IMR-90 (cell line): ENCODE measurements around the gene MYO10. TPM values are rescaled to one million over a fixed set of nuclear protein-coding genes. Genes with fewer than 3 reads are reported as not detected.

Source experiments
- ATAC-seq: fragments of 200-7000 bp; cut with Tn5 transposase; 2 replicates; pipeline ENCODE4 v1.9.1; 2020; ENCODE audit warnings: low read depth, mild to moderate bottlenecking, moderate library complexity
- BruUV-seq: library from RNA; stranded (reverse); fragments of 400-500 nt; replicated peaks from 2 replicates; lab custom pipeline; 2021; lab: Mats Ljungman, UMichigan
- CTCF ChIA-PET: fragments of 300-600 bp; formaldehyde crosslinking; extraction: SDS; loops from one replicate; lab custom pipeline; 2021; ENCODE audit warnings: antibody characterized with exemption; lab: Yijun Ruan, JAX
- POLR2A ChIA-PET: fragments of 300-600 bp; sonication (Branson Sonifier 250); formaldehyde crosslinking; loops from one replicate; lab custom pipeline; 2022; ENCODE audit warnings: antibody characterized with exemption; ENCODE audit not compliant: unreplicated experiment; lab: Charles Lee
- DNase-seq: peaks from one replicate; pipeline ENCODE4 v3.0.0; 2013
- H2AFZ ChIP-seq: replicated peaks from 2 replicates; pipeline ENCODE3; 2013; ENCODE audit warnings: low read length, mild to moderate bottlenecking; ENCODE audit not compliant: poor library complexity
- H2AK5ac ChIP-seq: 2 replicates; pipeline ENCODE4 v1.6.1; 2013; ENCODE audit warnings: low read depth, low read length, inconsistent platforms
- H2AK9ac ChIP-seq: replicated peaks from 2 replicates; pipeline ENCODE3; 2013; ENCODE audit warnings: mild to moderate bottlenecking, low read depth, low read length, moderate library complexity; ENCODE audit not compliant: poor library complexity
- H2BK120ac ChIP-seq: 2 replicates; pipeline ENCODE4 v1.6.1; 2013; ENCODE audit warnings: low read depth, low read length, inconsistent platforms
- H2BK15ac ChIP-seq: 3 replicates; pipeline ENCODE4 v1.6.1; 2013; ENCODE audit warnings: low read depth, low read length, inconsistent platforms
- H2BK20ac ChIP-seq: 2 replicates; pipeline ENCODE4 v1.6.1; 2013; ENCODE audit warnings: low read depth, mild to moderate bottlenecking, inconsistent platforms, low read length, moderate library complexity
- H2BK5ac ChIP-seq: 2 replicates; pipeline ENCODE4 v1.6.1; 2013; ENCODE audit warnings: mild to moderate bottlenecking, low read depth, low read length, inconsistent platforms; ENCODE audit not compliant: poor library complexity, severe bottlenecking
- H3K14ac ChIP-seq: replicated peaks from 2 replicates; pipeline ENCODE4 v1.6.1; 2013; ENCODE audit warnings: low read depth, low read length, inconsistent platforms
- H3K18ac ChIP-seq: 2 replicates; pipeline ENCODE4 v1.6.1; 2013; ENCODE audit warnings: low read depth, low read length, control low read depth
- H3K23ac ChIP-seq: 2 replicates; pipeline ENCODE4 v1.6.1; 2013; ENCODE audit warnings: low read depth, low read length, inconsistent platforms
- H3K27ac ChIP-seq: 2 replicates; pipeline ENCODE4 v1.5.1; 2013; ENCODE audit warnings: mild to moderate bottlenecking, control low read depth, low read length; ENCODE audit not compliant: insufficient read depth
- H3K27me3 ChIP-seq: 2 replicates; pipeline ENCODE4 v1.6.1; 2013; ENCODE audit warnings: low read length; ENCODE audit not compliant: control insufficient read depth, insufficient read depth
- H3K36me3 ChIP-seq: 2 replicates; pipeline ENCODE4 v1.6.1; 2013; ENCODE audit warnings: low read length, mixed read lengths; ENCODE audit not compliant: control insufficient read depth, insufficient read depth
- H3K4ac ChIP-seq: 2 replicates; pipeline ENCODE4 v1.6.1; 2013; ENCODE audit warnings: low read depth, low read length, inconsistent platforms
- H3K4me1 ChIP-seq: 2 replicates; pipeline ENCODE4 v1.6.1; 2013; ENCODE audit warnings: low read length, mixed read lengths; ENCODE audit not compliant: control insufficient read depth, insufficient read depth
- H3K4me2 ChIP-seq: 2 replicates; pipeline ENCODE4 v1.6.1; 2013; ENCODE audit warnings: low read depth, mild to moderate bottlenecking, control low read depth, low read length, moderate library complexity
- H3K4me3 ChIP-seq: 2 replicates; pipeline ENCODE4 v1.5.1; 2013; ENCODE audit warnings: low read depth, mild to moderate bottlenecking, control low read depth, low read length, moderate library complexity; ENCODE audit not compliant: insufficient read depth
- H3K56ac ChIP-seq: 2 replicates; pipeline ENCODE4 v1.6.1; 2013; ENCODE audit warnings: low read length, inconsistent platforms; ENCODE audit not compliant: insufficient read depth; ENCODE audit errors: extremely low read depth
- H3K79me1 ChIP-seq, 2 experiments: 2 replicates each; pipeline ENCODE4 v1.6.1; 2013; ENCODE audit warnings: low read length in 2 of 2, inconsistent platforms in 1 of 2, low read depth in 1 of 2
- H3K9ac ChIP-seq: 2 replicates; pipeline ENCODE4 v1.6.1; 2013; ENCODE audit warnings: low read depth, low read length, control low read depth
- H3K9me1 ChIP-seq: 2 replicates; pipeline ENCODE4 v1.6.1; 2013; ENCODE audit warnings: low read length, inconsistent platforms; ENCODE audit not compliant: insufficient read depth
- H3K9me3 ChIP-seq: 2 replicates; pipeline ENCODE4 v1.6.1; 2013; ENCODE audit warnings: low read length; ENCODE audit not compliant: control insufficient read depth, insufficient read depth
- H4K20me1 ChIP-seq: 2 replicates; pipeline ENCODE4 v1.6.1; 2013; ENCODE audit warnings: low read length, inconsistent platforms; ENCODE audit not compliant: insufficient read depth
- H4K5ac ChIP-seq: 2 replicates; pipeline ENCODE4 v1.6.1; 2013; ENCODE audit warnings: mild to moderate bottlenecking, low read depth, low read length, control low read depth
- H4K8ac ChIP-seq, 2 experiments: 2 replicates each; pipeline ENCODE4 v1.6.1; 2013; ENCODE audit warnings: low read depth in 2 of 2, low read length in 2 of 2, control low read depth in 1 of 2, inconsistent platforms in 1 of 2
- H4K91ac ChIP-seq: 2 replicates; pipeline ENCODE4 v1.6.1; 2013; ENCODE audit warnings: low read depth, low read length, inconsistent platforms; ENCODE audit not compliant: insufficient read depth
- BHLHE40 ChIP-seq: fragments of 150-350 bp; IDR thresholded peaks from 2 replicates; pipeline ENCODE4 v1.6.1; 2016; ENCODE audit warnings: mild to moderate bottlenecking, low read depth, low read length
- CEBPB ChIP-seq: IDR thresholded peaks from 2 replicates; pipeline ENCODE4 v1.6.1; 2012; ENCODE audit warnings: low read depth, low read length, improper control_type of control experiment
- CHD1 ChIP-seq: IDR thresholded peaks from 2 replicates; pipeline ENCODE4 v1.6.1; 2012; ENCODE audit warnings: low read depth, low read length, improper control_type of control experiment
- FOS ChIP-seq: fragments of 150-350 bp; IDR thresholded peaks from 2 replicates; pipeline ENCODE4 v1.6.1; 2016; ENCODE audit warnings: low read depth, low read length
- MAFK ChIP-seq: IDR thresholded peaks from 2 replicates; pipeline ENCODE4 v1.6.1; 2012; ENCODE audit warnings: low read depth, low read length, improper control_type of control experiment
- MXI1 ChIP-seq: IDR thresholded peaks from 2 replicates; pipeline ENCODE4 v1.6.1; 2012; ENCODE audit warnings: low read depth, mild to moderate bottlenecking, low read length, moderate library complexity, borderline replicate concordance
- NFE2L2 ChIP-seq: fragments of 150-350 bp; IDR thresholded peaks from 2 replicates; pipeline ENCODE4 v1.6.1; 2016; ENCODE audit warnings: low read depth, mild to moderate bottlenecking, low read length
- POLR2A ChIP-seq: IDR thresholded peaks from 2 replicates; pipeline ENCODE4 v1.6.1; 2012; ENCODE audit warnings: mild to moderate bottlenecking, low read depth, low read length
- RAD21 ChIP-seq: IDR thresholded peaks from 2 replicates; pipeline ENCODE4 v1.6.1; 2012; ENCODE audit warnings: low read length, improper control_type of control experiment
- WGBS, 2 experiments: methylation state at CpG; one replicate each; pipeline versions ENCODE4 v1.1.5 to v1.1.7; 2013; ENCODE audit warnings: missing lambda C conversion rate in 2 of 2; ENCODE audit not compliant: insufficient read length in 1 of 2; ENCODE audit errors: extremely low coverage in 2 of 2; 5-methylcytosine and 5-hydroxymethylcytosine counted together
- dilution Hi-C: fragments of 300-500 bp; cut with HindIII; formaldehyde crosslinking; loops from one replicate; pipeline ENCODE4 v1.14.3; 2018; ENCODE audit warnings: low sequenced_read_pairs; ENCODE audit not compliant: unreplicated experiment
- in situ Hi-C: fragments of 300-500 bp; cut with MboI; formaldehyde crosslinking; loops from 3 replicates; pipeline ENCODE4 v1.14.3; 2019; ENCODE audit warnings: low sequenced_read_pairs, inconsistent platforms, mixed read lengths
- intact Hi-C: fragments of 100-400 bp; cut with micrococcal nuclease; formaldehyde crosslinking; loops from 2 replicates; pipeline ENCODE4 v1.10.0; 2022
- polyA plus RNA-seq, 3 experiments: library from polyadenylated mRNA; depleted of rRNA; stranded (reverse); fragments of >200 nt; gene quantifications; 2 replicates each; pipeline ENCODE4 v1.2.3, GENCODE V29; 2012; ENCODE audit warnings: low replicate concordance in 1 of 3
- total RNA-seq: library from RNA; depleted of rRNA; stranded (reverse); fragments of >200 nt; gene quantifications from 2 replicates; pipeline ENCODE4 v1.2.3, GENCODE V29; 2012
- TF ChIP-seq, protein P1 (sequence below): conservative IDR thresholded peaks from 2 replicates; pipeline ENCODE4 v1.5.1; 2012; ENCODE audit warnings: mild to moderate bottlenecking, low read depth, low read length, improper control_type of control experiment
- TF ChIP-seq, protein P2 (sequence below): fragments of 150-350 bp; IDR thresholded peaks from 2 replicates; pipeline ENCODE4 v1.6.1; 2017; ENCODE audit warnings: mild to moderate bottlenecking, antibody characterized with exemption, low read length, low read depth
- TF ChIP-seq, protein P3 (sequence below): fragments of 150-350 bp; IDR thresholded peaks from 2 replicates; pipeline ENCODE4 v1.6.1; 2016; ENCODE audit warnings: low read depth, mild to moderate bottlenecking, low read length, moderate library complexity, borderline replicate concordance

The MYO10 gene
- total and polyA plus RNA-seq, 2 of the 4 experiments (the other 2 are of a cell fraction): 39.9 to 115 TPM

GRCh38 chr5:16983972-16984371 lies 47.9 kb upstream of the MYO10 start:
- Histone ChIP-seq H3K4ac (no peak overlapping the region), H3K4me3 (no peak overlapping the region), H3K36me3 (no peaks in the 10 kb centered on the region), H2AK5ac (no peak overlapping the region), H3K56ac (no peak overlapping the region), H2BK15ac (no peak overlapping the region), H4K91ac (no peak overlapping the region), H2AK9ac (no peak overlapping the region), H3K9me3 (0 out of 2 replicates have a peak, but pooled peaks cover 2% of the 10 kb centered on the region), H3K79me1 (no peaks in the 10 kb centered on the region), H2AFZ (no peak overlapping the region), H3K4me1 (no peaks in the 10 kb centered on the region), H4K20me1 (no peaks in the 10 kb centered on the region), H3K14ac (no peak overlapping the region), H2BK120ac (no peak overlapping the region), H4K5ac (no peak overlapping the region), H3K18ac (no peak overlapping the region), H4K8ac (no peak overlapping the region), H3K9ac (no peak overlapping the region), H3K9me1 (no peaks in the 10 kb centered on the region), H3K27me3 (no peaks in the 10 kb centered on the region), H2BK20ac (no peak overlapping the region), H3K23ac (no peak overlapping the region), H3K4me2 (no peak overlapping the region), H3K27ac (no peak overlapping the region), H2BK5ac (no peak overlapping the region)
- dilution Hi-C loops (no loop called here), in situ Hi-C loops (no loop called here), intact Hi-C loops (no loop called here)
- ChIA-PET CTCF (interaction anchor here (0.6 kb wide), 1 partner anchor 20 kb away, joined by 5 read pairs; no protein-coding TSS in a partner anchor), POLR2A (no interaction called here)
- ATAC-seq: no peak
- TF ChIP-seq CHD1 (no peak), MAFK (no peak), MXI1 (no peak), POLR2A (no peak), CEBPB (no peak), BHLHE40 (no peak), RAD21 (no peak), NFE2L2 (no peak), FOS (no peak)
- TF ChIP-seq, protein P1, sequence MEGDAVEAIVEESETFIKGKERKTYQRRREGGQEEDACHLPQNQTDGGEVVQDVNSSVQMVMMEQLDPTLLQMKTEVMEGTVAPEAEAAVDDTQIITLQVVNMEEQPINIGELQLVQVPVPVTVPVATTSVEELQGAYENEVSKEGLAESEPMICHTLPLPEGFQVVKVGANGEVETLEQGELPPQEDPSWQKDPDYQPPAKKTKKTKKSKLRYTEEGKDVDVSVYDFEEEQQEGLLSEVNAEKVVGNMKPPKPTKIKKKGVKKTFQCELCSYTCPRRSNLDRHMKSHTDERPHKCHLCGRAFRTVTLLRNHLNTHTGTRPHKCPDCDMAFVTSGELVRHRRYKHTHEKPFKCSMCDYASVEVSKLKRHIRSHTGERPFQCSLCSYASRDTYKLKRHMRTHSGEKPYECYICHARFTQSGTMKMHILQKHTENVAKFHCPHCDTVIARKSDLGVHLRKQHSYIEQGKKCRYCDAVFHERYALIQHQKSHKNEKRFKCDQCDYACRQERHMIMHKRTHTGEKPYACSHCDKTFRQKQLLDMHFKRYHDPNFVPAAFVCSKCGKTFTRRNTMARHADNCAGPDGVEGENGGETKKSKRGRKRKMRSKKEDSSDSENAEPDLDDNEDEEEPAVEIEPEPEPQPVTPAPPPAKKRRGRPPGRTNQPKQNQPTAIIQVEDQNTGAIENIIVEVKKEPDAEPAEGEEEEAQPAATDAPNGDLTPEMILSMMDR: no peak
- TF ChIP-seq, protein P2, sequence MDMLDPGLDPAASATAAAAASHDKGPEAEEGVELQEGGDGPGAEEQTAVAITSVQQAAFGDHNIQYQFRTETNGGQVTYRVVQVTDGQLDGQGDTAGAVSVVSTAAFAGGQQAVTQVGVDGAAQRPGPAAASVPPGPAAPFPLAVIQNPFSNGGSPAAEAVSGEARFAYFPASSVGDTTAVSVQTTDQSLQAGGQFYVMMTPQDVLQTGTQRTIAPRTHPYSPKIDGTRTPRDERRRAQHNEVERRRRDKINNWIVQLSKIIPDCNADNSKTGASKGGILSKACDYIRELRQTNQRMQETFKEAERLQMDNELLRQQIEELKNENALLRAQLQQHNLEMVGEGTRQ: no peak
- TF ChIP-seq, protein P3, sequence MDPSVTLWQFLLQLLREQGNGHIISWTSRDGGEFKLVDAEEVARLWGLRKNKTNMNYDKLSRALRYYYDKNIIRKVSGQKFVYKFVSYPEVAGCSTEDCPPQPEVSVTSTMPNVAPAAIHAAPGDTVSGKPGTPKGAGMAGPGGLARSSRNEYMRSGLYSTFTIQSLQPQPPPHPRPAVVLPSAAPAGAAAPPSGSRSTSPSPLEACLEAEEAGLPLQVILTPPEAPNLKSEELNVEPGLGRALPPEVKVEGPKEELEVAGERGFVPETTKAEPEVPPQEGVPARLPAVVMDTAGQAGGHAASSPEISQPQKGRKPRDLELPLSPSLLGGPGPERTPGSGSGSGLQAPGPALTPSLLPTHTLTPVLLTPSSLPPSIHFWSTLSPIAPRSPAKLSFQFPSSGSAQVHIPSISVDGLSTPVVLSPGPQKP: no peak
- DNase-seq: no peak
- WGBS, 2 experiments: no CpG with 5 or more reads among the region's 1 CpG
- BruUV-seq: no TSS peak
